Measurements from ENCODE around the gene KDM4C. TPM values are rescaled to one million over a fixed set of nuclear protein-coding genes. Genes with fewer than 3 reads are reported as not detected.

Gene KDM4C
- total and polyA plus RNA-seq, 2 of the 8 experiments (the other 6 are each of a cell fraction or from before 2014, with no cell fraction given), result 13.0 to 26.1 TPM

- H4K91ac ChIP-seq (replicated peaks; ENCODE audit: insufficient read length, low read length), result no peak overlapping the region
- no peaks in the 10 kb centered on the region for H3K9me3 ChIP-seq (ENCODE audit: insufficient read depth in 2 of 2, low read depth in 1 of 2, low read length in 1 of 2)
- H3K4me2 ChIP-seq (ENCODE audit: insufficient read depth in 1 of 2, low read depth in 2 of 2, low read length in 2 of 2), result no peak overlapping the region
- H3K79me1 ChIP-seq (ENCODE audit: low read depth, low read length), result no peaks in the 10 kb centered on the region
- no peak overlapping the region for H2AK5ac ChIP-seq (ENCODE audit: low read depth, low read length)
- no peak overlapping the region for H3K4ac ChIP-seq (replicated peaks; ENCODE audit: insufficient read length, low read depth, low read length)
- 94% methylated on average over 3 of the region's 3 CpGs; no CpG with 5 or more reads in 1 of the 2 experiments for WGBS, 2 experiments (ENCODE audit: extremely low coverage in 1 of 2, insufficient coverage in 1 of 2, insufficient read length in 1 of 2, insufficient replicate concordance in 2 of 2, low coverage in 1 of 2, low lambda C conversion rate in 2 of 2, missing lambda C conversion rate in 1 of 2)
- no peak overlapping the region for H2BK120ac ChIP-seq (replicated peaks; ENCODE audit: low read depth, low read length)
- CTCF ChIA-PET (ENCODE audit: partially characterized antibody), result no interaction called here
- H3K23ac ChIP-seq (ENCODE audit: insufficient read length), result no peak overlapping the region
- H3K27ac ChIP-seq (ENCODE audit: low read depth, low read length), result no peak overlapping the region
- no peaks in the 10 kb centered on the region for H3K79me2 ChIP-seq (ENCODE audit: control insufficient read depth in 1 of 2, insufficient read depth in 2 of 2, low read length in 2 of 2)
- peaks cover 0 to 2% (median 0%) of the 10 kb centered on the region in 4 experiments; a peak in 1 of 7 replicates for H3K4me1 ChIP-seq (replicated peaks in 1 of 4; ENCODE audit: control insufficient read depth in 3 of 4, insufficient read depth in 4 of 4, low read length in 3 of 4)
- H4K20me1 ChIP-seq (replicated peaks in 1 of 2; ENCODE audit: control insufficient read depth in 1 of 2, insufficient read depth in 2 of 2, low read length in 2 of 2), result no peaks in the 10 kb centered on the region
- no peak overlapping the region for H3K9ac ChIP-seq (replicated peaks in 1 of 4; ENCODE audit: extremely low read depth in 1 of 4, low read depth in 3 of 4, low read length in 3 of 4)
- no peaks in the 10 kb centered on the region for H3K36me3 ChIP-seq (ENCODE audit: control insufficient read depth in 2 of 4, insufficient read depth in 4 of 4, low read length in 3 of 4)
- no peak overlapping the region for H3K14ac ChIP-seq (ENCODE audit: insufficient read length)
- no peak overlapping the region for H4K8ac ChIP-seq (ENCODE audit: extremely low read depth, insufficient read depth, low read length)
- H2BK5ac ChIP-seq (ENCODE audit: low read depth, low read length), result no peak overlapping the region
- H3K4me3 ChIP-seq (ENCODE audit: extremely low read depth in 1 of 4, insufficient read depth in 2 of 4, low read depth in 3 of 4, low read length in 4 of 4), result no peak overlapping the region
- H2AFZ ChIP-seq (ENCODE audit: low read length), result no peak overlapping the region
- H3K27me3 ChIP-seq (replicated peaks in 1 of 4; ENCODE audit: control insufficient read depth in 3 of 4, extremely low read depth in 1 of 4, insufficient read depth in 3 of 4, low read length in 3 of 4), result no peaks in the 10 kb centered on the region
- DNase-seq (ENCODE audit: low read depth in 1 of 2, low spot score in 2 of 2) (no peak), FAIRE-seq (no peak)
- H2BK20ac ChIP-seq (ENCODE audit: low read length), result no peak overlapping the region
- H2BK12ac ChIP-seq (ENCODE audit: low read depth, low read length), result no peak overlapping the region
- POLR2A ChIA-PET (ENCODE audit: partially characterized antibody), result no interaction called here
- H2BK15ac ChIP-seq (ENCODE audit: low read length), result no peak overlapping the region
- H3K56ac ChIP-seq (replicated peaks; ENCODE audit: insufficient read length, low read depth, low read length), result no peak overlapping the region
- H4K5ac ChIP-seq (ENCODE audit: insufficient read length, low read depth, low read length), result no peak overlapping the region
- no peak overlapping the region for H3K18ac ChIP-seq (ENCODE audit: extremely low read depth, low read length)
- H3K23me2 ChIP-seq (ENCODE audit: low read depth, low read length), result no peaks in the 10 kb centered on the region; the same call in 1 of the 2 replicates
- TF ChIP-seq SIRT6 (IDR thresholded peaks at IDR 0.05; ENCODE audit: low read length), result no peak
- TF ChIP-seq EGR1 (IDR thresholded peaks at IDR 0.05; ENCODE audit: borderline replicate concordance, low read depth, low read length), result no peak
- no peak for TF ChIP-seq SUZ12 (IDR thresholded peaks at IDR 0.05; ENCODE audit: low read length)
- no peak for TF ChIP-seq JUND (IDR thresholded peaks at IDR 0.05; ENCODE audit: low read length)
- TF ChIP-seq ATF2 (IDR thresholded peaks at IDR 0.05; ENCODE audit: low read length), result no peak
- TF ChIP-seq, protein P1, sequence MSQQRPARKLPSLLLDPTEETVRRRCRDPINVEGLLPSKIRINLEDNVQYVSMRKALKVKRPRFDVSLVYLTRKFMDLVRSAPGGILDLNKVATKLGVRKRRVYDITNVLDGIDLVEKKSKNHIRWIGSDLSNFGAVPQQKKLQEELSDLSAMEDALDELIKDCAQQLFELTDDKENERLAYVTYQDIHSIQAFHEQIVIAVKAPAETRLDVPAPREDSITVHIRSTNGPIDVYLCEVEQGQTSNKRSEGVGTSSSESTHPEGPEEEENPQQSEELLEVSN (IDR thresholded peaks at IDR 0.05), result no peak
- no peak for TF ChIP-seq JUN (IDR thresholded peaks at IDR 0.05; ENCODE audit: low read depth, low read length)
- TF ChIP-seq EZH2 (IDR thresholded peaks at IDR 0.05; ENCODE audit: low read depth, low read length, severe bottlenecking), result no peak
- TF ChIP-seq, protein P2, sequence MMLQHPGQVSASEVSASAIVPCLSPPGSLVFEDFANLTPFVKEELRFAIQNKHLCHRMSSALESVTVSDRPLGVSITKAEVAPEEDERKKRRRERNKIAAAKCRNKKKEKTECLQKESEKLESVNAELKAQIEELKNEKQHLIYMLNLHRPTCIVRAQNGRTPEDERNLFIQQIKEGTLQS (IDR thresholded peaks at IDR 0.05; ENCODE audit: insufficient read depth, low read depth, low read length), result no peak
- no peak for TF ChIP-seq ZNF274 (IDR thresholded peaks at IDR 0.05; ENCODE audit: borderline replicate concordance, extremely low read depth, low read length)
- no peak for TF ChIP-seq TCF12 (IDR thresholded peaks at IDR 0.05; ENCODE audit: low read depth, low read length)
Observed at GRCh38 chr9:6938447-6938846, 180.7 kb downstream of the KDM4C start.

Measured in H1 (cell line).